PC-3 (cell line): ENCODE data around the gene WFDC6. TPM values are rescaled to one million over a fixed set of nuclear protein-coding genes. Genes with fewer than 3 reads are reported as not detected.

ENCODE experiments used
- ATAC-seq: fragments of 200-7000 bp; cut with Tn5 transposase; 2 replicates; pipeline ENCODE4 v1.9.1; 2020; ENCODE audit warnings: mild to moderate bottlenecking, moderate library complexity
- BruUV-seq: library from RNA; stranded (reverse); fragments of 400-500 nt; replicated peaks from 2 replicates; lab custom pipeline; 2021; lab: Mats Ljungman, UMichigan
- CTCF ChIA-PET: fragments of 300-600 bp; sonication (Branson Sonifier 250); formaldehyde crosslinking; loops from one replicate; lab custom pipeline; 2022; ENCODE audit warnings: antibody characterized with exemption; lab: Charles Lee
- POLR2A ChIA-PET: fragments of 300-600 bp; sonication (Branson Sonifier 250); formaldehyde crosslinking; loops from one replicate; lab custom pipeline; 2022; ENCODE audit warnings: antibody characterized with exemption; ENCODE audit not compliant: unreplicated experiment; lab: Charles Lee
- DNase-seq: peaks from one replicate; pipeline ENCODE4 v3.0.0-alpha.2; 2015
- H2AFZ ChIP-seq: fragments of 300-600 bp; sonication (generic); 2 replicates; pipeline ENCODE4 v1.6.0; 2016; ENCODE audit warnings: antibody characterized with exemption, low read length
- H3F3A ChIP-seq: fragments of 300-600 bp; sonication (generic); one replicate; pipeline ENCODE4 v1.6.0; 2017; ENCODE audit warnings: antibody characterized with exemption, low read length, control low read depth, mild to moderate bottlenecking; ENCODE audit not compliant: unreplicated experiment
- H3K27ac ChIP-seq: fragments of 300-600 bp; sonication (generic); 2 replicates; pipeline ENCODE4 v1.5.1; 2016; ENCODE audit warnings: mild to moderate bottlenecking, low read length
- H3K27me3 ChIP-seq: fragments of 300-600 bp; sonication (generic); 2 replicates; pipeline ENCODE4 v1.6.1; 2016; ENCODE audit warnings: low read length, mixed read lengths
- H3K36me3 ChIP-seq: fragments of 300-600 bp; sonication (generic); 2 replicates; pipeline ENCODE4 v1.6.1; 2016; ENCODE audit warnings: low read depth, mixed run types, low read length, mixed read lengths
- H3K4me1 ChIP-seq: fragments of 300-600 bp; sonication (generic); 2 replicates; pipeline ENCODE4 v1.5.1; 2016; ENCODE audit warnings: low read length; ENCODE audit not compliant: insufficient read depth
- H3K4me2 ChIP-seq: fragments of 300-600 bp; sonication (generic); 2 replicates; pipeline ENCODE4 v1.6.0; 2016; ENCODE audit warnings: low read length
- H3K4me3 ChIP-seq: fragments of 300-600 bp; sonication (generic); 2 replicates; pipeline ENCODE4 v1.5.1; 2016; ENCODE audit warnings: mild to moderate bottlenecking, low read length, mixed read lengths
- H3K79me2 ChIP-seq: fragments of 300-600 bp; sonication (generic); 2 replicates; pipeline ENCODE4 v1.6.1; 2017; ENCODE audit warnings: low read length, mixed read lengths
- H3K9ac ChIP-seq: fragments of 300-600 bp; sonication (generic); 2 replicates; pipeline ENCODE4 v1.6.0; 2016; ENCODE audit warnings: mild to moderate bottlenecking, low read length
- H3K9me2 ChIP-seq: fragments of 300-600 bp; sonication (generic); replicated peaks from 2 replicates; pipeline ENCODE4 v1.6.1; 2016; ENCODE audit warnings: mixed run types, low read length, mixed read lengths
- H3K9me3 ChIP-seq: fragments of 300-600 bp; sonication (generic); 2 replicates; pipeline ENCODE4 v1.6.1; 2016; ENCODE audit warnings: low read length, mixed read lengths
- H4K20me1 ChIP-seq: fragments of 300-600 bp; sonication (generic); 2 replicates; pipeline ENCODE4 v1.6.1; 2016; ENCODE audit warnings: low read length, mixed read lengths
- CTCF ChIP-seq: fragments of 300-600 bp; sonication (generic); conservative IDR thresholded peaks from 2 replicates; pipeline ENCODE4 v1.5.1; 2017; ENCODE audit warnings: antibody characterized with exemption, low read depth, mild to moderate bottlenecking, low read length
- EZH2 ChIP-seq: fragments of 300-600 bp; sonication (generic); IDR thresholded peaks from one replicate; pipeline ENCODE4 v1.6.1; 2017; ENCODE audit warnings: antibody characterized with exemption, mild to moderate bottlenecking, low read length; ENCODE audit not compliant: unreplicated experiment
- EZH2phosphoT487 ChIP-seq: fragments of 300-600 bp; sonication (generic); IDR thresholded peaks from 2 replicates; pipeline ENCODE4 v1.6.1; 2018; ENCODE audit warnings: mild to moderate bottlenecking, antibody characterized with exemption, low read length, borderline replicate concordance
- intact Hi-C: fragments of 100-400 bp; cut with micrococcal nuclease; formaldehyde crosslinking; loops from 2 replicates; pipeline ENCODE4 v1.9.0; 2023
- total RNA-seq: library from RNA; depleted of rRNA; stranded (reverse); fragments of >200 nt; gene quantifications from 2 replicates; pipeline ENCODE4 v1.2.3, GENCODE V29; 2014

The WFDC6 gene
- total RNA-seq, 1 experiment from 2014 or later = not detected

- H3K4me3 ChIP-seq = no peak within 1 kb of the TSS
- H3K9me3 ChIP-seq = no peaks in the 10 kb centered on the region
- no peaks in the 10 kb centered on the region for H3K9me2 ChIP-seq
- H2AFZ ChIP-seq = no peak within 1 kb of the TSS
- BruUV-seq = no TSS peak
- H3K27me3 ChIP-seq = peaks cover 37% of the 10 kb centered on the region
- H4K20me1 ChIP-seq = no peaks in the 10 kb centered on the region
- H3K4me1 ChIP-seq = no peaks in the 10 kb centered on the region
- ChIA-PET CTCF (interaction anchor here (0.6 kb wide), 1 partner anchor 8 kb away, joined by 3 read pairs; the partner anchor contains the start of gene WFDC6), POLR2A (no interaction called here)
- DNase-seq (no peak), ATAC-seq (no peak)
- intact Hi-C loops = no loop called here
- H3K79me2 ChIP-seq = no peaks in the 10 kb centered on the region
- TF ChIP-seq EZH2phosphoT487 = no peak
- no peak for TF ChIP-seq CTCF
- no peak for TF ChIP-seq EZH2
- no peak within 1 kb of the TSS for H3K9ac ChIP-seq
- no peak within 1 kb of the TSS for H3K4me2 ChIP-seq
- H3F3A ChIP-seq = no peaks in the 10 kb centered on the region
- no peaks in the 10 kb centered on the region for H3K36me3 ChIP-seq
- no peak within 1 kb of the TSS for H3K27ac ChIP-seq
Observed at GRCh38 chr20:45547206-45547770, 8.0 kb upstream of the WFDC6 start, which contains the start of gene EPPIN. EPPIN (minus strand) TSS chr20:45547401; CDS start chr20:45547357, 44 bp downstream.

GRCh38 chr20:45545754-45546453, 6.6 kb upstream of the WFDC6 start:
- Histone ChIP-seq H3K4me3 (no peak overlapping the region), H3K9me3 (no peaks in the 10 kb centered on the region), H2AFZ (no peak overlapping the region), H3K27me3 (peaks cover 46% of the 10 kb centered on the region), H3K36me3 (no peaks in the 10 kb centered on the region), H3K4me1 (no peaks in the 10 kb centered on the region), H3K9ac (no peak overlapping the region), H3K9me2 (no peaks in the 10 kb centered on the region), H3K4me2 (no peak overlapping the region), H3K79me2 (no peaks in the 10 kb centered on the region), H3K27ac (no peak overlapping the region), H3F3A (no peaks in the 10 kb centered on the region), H4K20me1 (no peaks in the 10 kb centered on the region)
- DNase-seq (peak; percentile 67), ATAC-seq (peak; percentile 86)
- CTCF ChIA-PET = no interaction called here
- intact Hi-C loops = loop anchor here (1.0 kb wide), 2 partner anchors 46 to 225 kb away; no protein-coding TSS in a partner anchor
- TF ChIP-seq CTCF = peak; percentile 76
- no peak for TF ChIP-seq EZH2phosphoT487
- BruUV-seq = no TSS peak
- POLR2A ChIA-PET = no interaction called here

GRCh38 chr20:45545351-45545750, 6.1 kb upstream of the WFDC6 start:
- Histone ChIP-seq H3K4me2 (no peak overlapping the region), H3K27me3 (peaks cover 46% of the 10 kb centered on the region), H3K36me3 (no peaks in the 10 kb centered on the region), H3K79me2 (no peaks in the 10 kb centered on the region), H3K9ac (no peak overlapping the region), H3K27ac (no peak overlapping the region), H3K9me2 (no peaks in the 10 kb centered on the region), H3K9me3 (no peaks in the 10 kb centered on the region), H3K4me3 (no peak overlapping the region), H3K4me1 (no peaks in the 10 kb centered on the region), H3F3A (no peaks in the 10 kb centered on the region), H2AFZ (no peak overlapping the region), H4K20me1 (no peaks in the 10 kb centered on the region)
- CTCF ChIA-PET = interaction anchor here (0.5 kb wide), 1 partner anchor 19 kb away, joined by 6 read pairs; no protein-coding TSS in a partner anchor
- no peak for DNase-seq
- POLR2A ChIA-PET = no interaction called here
- BruUV-seq = no TSS peak
- no peak for ATAC-seq
- intact Hi-C loops = no loop called here
- no peak for TF ChIP-seq EZH2
- no peak for TF ChIP-seq EZH2phosphoT487
- TF ChIP-seq CTCF = no peak
